Lung (tissue), 12 donors: ENCODE results near the gene EXOC3L4. TPM values are rescaled to one million over a fixed set of nuclear protein-coding genes. Genes with fewer than 3 reads are reported as not detected.

ENCODE experiments used
- ATAC-seq: fragments of 200-7000 bp; cut with Tn5 transposase; one replicate; pipeline ENCODE4 v1.9.1; 2020; ENCODE audit warnings: moderate number of reproducible peaks; ENCODE audit not compliant: insufficient read depth, low FRiP score
- DNase-seq, 3 donors: peaks; one replicate each; pipeline ENCODE4 v3.0.0-alpha.2; 2013 to 2017
- H3K27ac ChIP-seq, 2 donors: one replicate each; pipeline ENCODE4 v1.5.1; 2013; ENCODE audit warnings: mild to moderate bottlenecking in 2 of 2, moderate library complexity in 2 of 2, control low read depth in 1 of 2, inconsistent platforms in 1 of 2, low read depth in 1 of 2, low read length in 1 of 2
- H3K27me3 ChIP-seq, 3 donors: one replicate each; pipeline ENCODE4 v1.5.1; 2013; ENCODE audit warnings: low read length in 2 of 3; ENCODE audit not compliant: control insufficient read depth in 3 of 3, insufficient read depth in 3 of 3
- H3K36me3 ChIP-seq, 4 donors: one replicate each; pipeline ENCODE4 v1.5.1; 2013; ENCODE audit warnings: low read length in 4 of 4, mild to moderate bottlenecking in 1 of 4, moderate library complexity in 1 of 4; ENCODE audit not compliant: control insufficient read depth in 4 of 4, insufficient read depth in 4 of 4
- H3K4me1 ChIP-seq, 5 donors: one replicate each; pipeline ENCODE4 v1.5.1; 2013; ENCODE audit warnings: low read length in 5 of 5, mild to moderate bottlenecking in 2 of 5, moderate library complexity in 1 of 5; ENCODE audit not compliant: control insufficient read depth in 5 of 5, insufficient read depth in 5 of 5
- H3K4me3 ChIP-seq: one replicate; pipeline ENCODE4 v1.5.1; 2013; ENCODE audit warnings: mild to moderate bottlenecking, control low read depth, moderate library complexity
- H3K9ac ChIP-seq, 2 donors: one replicate each; pipeline ENCODE4 v1.5.1; 2013; ENCODE audit warnings: low read length in 2 of 2, control low read depth in 1 of 2; ENCODE audit not compliant: insufficient read depth in 1 of 2
- H3K9me3 ChIP-seq, 4 donors: one replicate each; pipeline ENCODE4 v1.5.1; 2013; ENCODE audit warnings: low read length in 3 of 4, mild to moderate bottlenecking in 1 of 4, moderate library complexity in 1 of 4; ENCODE audit not compliant: control insufficient read depth in 4 of 4, insufficient read depth in 3 of 4
- WGBS, 2 donors: extraction: QIAGEN DNeasy Blood & Tissue Kit; methylation state at CpG; one replicate each; pipeline ENCODE4 v1.1.7; 2013; 5-methylcytosine and 5-hydroxymethylcytosine counted together
- polyA plus RNA-seq, 2 donors: library from polyadenylated mRNA; stranded (reverse); fragments of 200-250 nt; gene quantifications; one replicate each; pipeline ENCODE4 v1.2.1, GENCODE V29; 2013
- total RNA-seq, 2 donors: library from RNA; depleted of rRNA in 1 of 2; stranded (reverse); fragments of >200 nt in 1 of 2; gene quantifications; one replicate each; pipeline ENCODE4 v1.2.1, GENCODE V29; 2014 to 2021
- TF ChIP-seq, protein P1 (sequence below): IDR thresholded peaks from 2 replicates; pipeline ENCODE4 v1.5.1; 2012; ENCODE audit warnings: mild to moderate bottlenecking; ENCODE audit errors: control extremely low read depth, extremely low read depth
- donor health status: control.
- donor health status: control.
- donor health status: Bipolar disorder and iron deficiency.
- donor health status: healthy.
- donor health status: DM: yes; HTN: yes; CAD: no.

Gene EXOC3L4
- total and polyA plus RNA-seq, 4 donors = 3.0 to 4.6 (median 3.8) TPM

DNA sequence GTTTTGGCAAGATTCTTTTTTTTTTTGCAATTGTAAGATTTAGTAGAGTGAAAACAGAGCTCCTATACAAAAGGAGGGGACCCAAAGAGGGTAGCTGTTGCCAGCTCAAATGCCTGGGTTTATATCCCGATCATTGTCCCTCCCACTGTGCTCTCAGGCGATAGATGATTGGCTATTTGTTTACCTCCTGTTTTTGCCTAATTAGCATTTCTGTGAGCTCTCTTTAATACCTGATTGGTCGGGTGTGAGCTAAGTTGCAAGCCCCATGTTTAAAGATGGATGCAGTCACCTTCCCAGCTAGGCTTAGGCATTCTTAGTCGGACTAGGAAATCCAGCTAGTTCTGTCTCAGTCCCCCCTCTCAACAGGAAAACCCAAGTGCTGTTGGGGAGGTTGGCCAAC, 1.9 kb downstream of the EXOC3L4 start:
- ATAC-seq (no peak), DNase-seq (no peak)
- no peak overlapping the region for H3K4me3 ChIP-seq
- H3K4me1 ChIP-seq = peaks cover 0 to 20% (median 6%) of the 10 kb centered on the region in 5 donors
- no peaks in the 10 kb centered on the region for H3K9me3 ChIP-seq
- no peaks in the 10 kb centered on the region for H3K27me3 ChIP-seq
- no peak overlapping the region for H3K27ac ChIP-seq
- WGBS, 2 donors = 87 to 90% methylated on average over 4 of the region's 4 CpGs
- no peak overlapping the region for H3K9ac ChIP-seq
- H3K36me3 ChIP-seq = no peaks in the 10 kb centered on the region
- TF ChIP-seq, protein P1, sequence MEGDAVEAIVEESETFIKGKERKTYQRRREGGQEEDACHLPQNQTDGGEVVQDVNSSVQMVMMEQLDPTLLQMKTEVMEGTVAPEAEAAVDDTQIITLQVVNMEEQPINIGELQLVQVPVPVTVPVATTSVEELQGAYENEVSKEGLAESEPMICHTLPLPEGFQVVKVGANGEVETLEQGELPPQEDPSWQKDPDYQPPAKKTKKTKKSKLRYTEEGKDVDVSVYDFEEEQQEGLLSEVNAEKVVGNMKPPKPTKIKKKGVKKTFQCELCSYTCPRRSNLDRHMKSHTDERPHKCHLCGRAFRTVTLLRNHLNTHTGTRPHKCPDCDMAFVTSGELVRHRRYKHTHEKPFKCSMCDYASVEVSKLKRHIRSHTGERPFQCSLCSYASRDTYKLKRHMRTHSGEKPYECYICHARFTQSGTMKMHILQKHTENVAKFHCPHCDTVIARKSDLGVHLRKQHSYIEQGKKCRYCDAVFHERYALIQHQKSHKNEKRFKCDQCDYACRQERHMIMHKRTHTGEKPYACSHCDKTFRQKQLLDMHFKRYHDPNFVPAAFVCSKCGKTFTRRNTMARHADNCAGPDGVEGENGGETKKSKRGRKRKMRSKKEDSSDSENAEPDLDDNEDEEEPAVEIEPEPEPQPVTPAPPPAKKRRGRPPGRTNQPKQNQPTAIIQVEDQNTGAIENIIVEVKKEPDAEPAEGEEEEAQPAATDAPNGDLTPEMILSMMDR = no peak

DNA sequence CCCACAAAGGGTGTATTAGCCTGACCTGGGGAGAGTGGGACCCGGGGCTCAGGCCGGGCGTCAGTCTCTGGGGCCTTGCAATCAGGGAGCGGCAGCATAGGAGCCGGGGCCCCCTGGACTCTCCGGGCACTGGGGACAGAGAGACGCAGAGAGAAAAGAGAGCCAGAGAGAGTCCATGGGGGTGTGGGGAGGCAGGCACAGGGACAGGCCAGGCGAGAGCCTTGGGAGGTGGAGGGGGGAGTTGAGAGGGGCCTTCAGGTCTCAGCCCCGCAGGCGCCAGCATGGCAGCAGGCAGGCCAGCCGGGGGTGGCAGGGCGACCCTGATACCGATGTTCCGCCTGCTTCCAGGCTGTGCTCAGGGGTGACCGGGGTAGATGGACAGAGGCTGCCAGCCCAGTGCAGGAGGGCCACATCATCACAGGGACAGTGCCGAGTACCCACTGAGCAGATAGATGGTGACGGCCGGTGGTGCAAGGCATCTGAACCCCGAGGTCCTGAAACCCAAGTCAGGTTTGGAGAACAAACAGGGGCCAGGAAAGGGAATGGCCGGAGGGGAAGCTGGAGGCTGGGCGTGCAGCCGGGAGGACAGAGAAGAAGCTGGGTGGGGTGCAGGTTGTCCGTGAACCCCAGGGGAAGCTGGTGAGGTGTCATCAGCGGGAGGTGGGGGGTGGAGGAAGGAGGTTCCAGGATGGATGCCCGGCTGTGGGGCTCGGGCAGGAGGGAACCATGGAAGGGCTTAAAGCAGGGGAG, 2.9 kb downstream of the EXOC3L4 start:
- H3K9ac ChIP-seq = no peak overlapping the region
- 91 to 94% methylated on average over 26 of the region's 26 CpGs for WGBS, 2 donors
- ATAC-seq = no peak
- H3K27ac ChIP-seq = no peak overlapping the region
- H3K36me3 ChIP-seq = no peaks in the 10 kb centered on the region
- peaks cover 0 to 4% (median 0%) of the 10 kb centered on the region in 3 donors for H3K27me3 ChIP-seq
- peaks cover 0 to 20% (median 6%) of the 10 kb centered on the region in 5 donors for H3K4me1 ChIP-seq
- no peak for DNase-seq
- no peak overlapping the region for H3K4me3 ChIP-seq
- peaks cover 0 to 1% (median 0%) of the 10 kb centered on the region in 4 donors for H3K9me3 ChIP-seq
- TF ChIP-seq, protein P1 = no peak

GRCh38 chr14:103097994-103098957, 3.8 kb downstream of the EXOC3L4 start:
- Histone ChIP-seq H3K27me3 (peaks cover 0 to 12% (median 8%) of the 10 kb centered on the region in 3 donors), H3K4me1 (peaks cover 0 to 25% (median 10%) of the 10 kb centered on the region in 5 donors), H3K4me3 (no peak overlapping the region), H3K27ac (no peak overlapping the region), H3K9me3 (peaks cover 0 to 4% (median 0%) of the 10 kb centered on the region in 4 donors), H3K36me3 (no peaks in the 10 kb centered on the region), H3K9ac (no peak overlapping the region)
- ATAC-seq (no peak), DNase-seq (no peak)
- TF ChIP-seq, protein P1 = no peak
- WGBS, 2 donors = 81 to 84% methylated on average over 31 of the region's 31 CpGs
